ENCODE measurements around the gene ADAMTS14. TPM values are rescaled to one million over a fixed set of nuclear protein-coding genes. Genes with fewer than 3 reads are reported as not detected.
"Not testable (repeated sequence)": the region's sequence is repeated elsewhere in the genome, so short reads cannot be mapped to it uniquely, and the experiment has no call there.

The ADAMTS14 gene
- total RNA-seq, 4 donors from 2014 or later = 4.2 to 12.1 (median 7.4) TPM

GRCh38 chr10:70659306-70659705 is 13.0 kb upstream of the ADAMTS14 start:
- Histone ChIP-seq H3K9me3 (peaks cover 0 to 9% (median 0%) of the 10 kb centered on the region in 4 donors), H3K36me3 (no peaks in the 10 kb centered on the region), H3K4me3 (no peak overlapping the region), H3K27ac (no peak overlapping the region), H3K4me1 (peaks cover 0 to 5% (median 4%) of the 10 kb centered on the region in 4 donors), H3K27me3 (no peaks in the 10 kb centered on the region)
- 94 to 95% methylated on average over 1 of the region's 1 CpG for WGBS, 2 donors
- TF ChIP-seq EP300 (IDR thresholded peaks at IDR 0.05) = no peak
- no peak for TF ChIP-seq CTCF (IDR thresholded peaks at IDR 0.05)
- no peak for TF ChIP-seq POLR2A (IDR thresholded peaks at IDR 0.05)
- no peak for DNase-seq (ENCODE audit: low spot score in 2 of 2)

GRCh38 chr10:70660722-70661121 is 11.6 kb upstream of the ADAMTS14 start:
- 61 to 72% methylated on average over 4 of the region's 4 CpGs for WGBS, 2 donors
- Histone ChIP-seq H3K27me3 (no peaks in the 10 kb centered on the region), H3K9me3 (peaks cover 0 to 9% (median 0%) of the 10 kb centered on the region in 4 donors), H3K4me1 (peaks cover 0 to 17% (median 10%) of the 10 kb centered on the region in 4 donors), H3K4me3 (no peak overlapping the region), H3K36me3 (no peaks in the 10 kb centered on the region), H3K27ac (no peak overlapping the region)
- no peak for TF ChIP-seq EP300 (IDR thresholded peaks at IDR 0.05)
- TF ChIP-seq CTCF (IDR thresholded peaks at IDR 0.05) = no peak
- no peak for TF ChIP-seq POLR2A (IDR thresholded peaks at IDR 0.05)
- no peak for DNase-seq (ENCODE audit: low spot score in 2 of 2)

- no peak overlapping the region for H3K4me3 ChIP-seq
- H3K9me3 ChIP-seq = peaks cover 0 to 9% (median 0%) of the 10 kb centered on the region in 4 donors
- TF ChIP-seq POLR2A (IDR thresholded peaks at IDR 0.05) (no peak), EP300 (IDR thresholded peaks at IDR 0.05) (no peak), CTCF (IDR thresholded peaks at IDR 0.05) (no peak)
- peaks cover 0 to 17% (median 10%) of the 10 kb centered on the region in 4 donors for H3K4me1 ChIP-seq
- WGBS, 2 donors = 71 to 74% methylated on average over 11 of the region's 11 CpGs
- H3K27me3 ChIP-seq = no peaks in the 10 kb centered on the region
- peak overlapping the region in 2 of 4 donors; percentile 29 to 43 for H3K27ac ChIP-seq
- DNase-seq (ENCODE audit: low spot score in 2 of 2) = no peak
- no peaks in the 10 kb centered on the region for H3K36me3 ChIP-seq
Measured at GRCh38 chr10:70661623-70662361, 10.5 kb upstream of the ADAMTS14 start.

GRCh38 chr10:70662362-70663220 is 9.7 kb upstream of the ADAMTS14 start:
- Histone ChIP-seq H3K36me3 (no peaks in the 10 kb centered on the region), H3K4me1 (peaks cover 0 to 17% (median 10%) of the 10 kb centered on the region in 4 donors), H3K27ac (peak overlapping the region in 2 of 4 donors; percentile 29 to 43), H3K4me3 (no peak overlapping the region), H3K9me3 (peaks cover 0 to 9% (median 0%) of the 10 kb centered on the region in 4 donors), H3K27me3 (no peaks in the 10 kb centered on the region)
- DNase-seq (ENCODE audit: low spot score in 2 of 2) = peak in 1 of 2 donors; percentile 30
- no peak for TF ChIP-seq POLR2A (IDR thresholded peaks at IDR 0.05)
- TF ChIP-seq CTCF (IDR thresholded peaks at IDR 0.05) = no peak
- peak in 1 of 2 donors; percentile 9 for TF ChIP-seq EP300 (IDR thresholded peaks at IDR 0.05)
- 70 to 71% methylated on average over 12 of the region's 12 CpGs for WGBS, 2 donors

- not testable (repeated sequence) for H3K9me3 ChIP-seq; H3K36me3 ChIP-seq; DNase-seq (ENCODE audit: low spot score in 2 of 2); H3K4me3 ChIP-seq; H3K27me3 ChIP-seq
- WGBS, 2 donors = 85 to 88% methylated on average over 10 of the region's 10 CpGs
- Histone ChIP-seq H3K27ac (peak overlapping the region in 3 of 4 donors; percentile 0 to 73 (median 54)), H3K4me1 (peaks cover 0 to 17% (median 10%) of the 10 kb centered on the region in 4 donors)
Measured at GRCh38 chr10:70663458-70664409, 8.6 kb upstream of the ADAMTS14 start.

Data from tibial nerve (tissue), 4 donors.